ENCODE data around the gene CHRNA7.

- TF ChIP-seq CTCF (conservative IDR thresholded peaks at IDR 0.05 in 1 of 2, IDR thresholded peaks at IDR 0.05 in 1 of 2; ENCODE audit: extremely low read depth in 1 of 2, insufficient read depth in 1 of 2, low read depth in 1 of 2, low read length in 2 of 2) = no peak
- TF ChIP-seq EZH2 (IDR thresholded peaks at IDR 0.05; ENCODE audit: borderline replicate concordance, low read length) = no peak
Observed at GRCh38 chr15:32134842-32135241, 104.5 kb downstream of the CHRNA7 start.
